Right lobe of liver (tissue), 6 donors: ENCODE results near the gene RAB4A. TPM values are rescaled to one million over a fixed set of nuclear protein-coding genes. Genes with fewer than 3 reads are reported as not detected.

Source experiments
- ATAC-seq, 4 donors: fragments of 200-7000 bp; cut with Tn5 transposase; one replicate each; pipeline ENCODE4 v1.9.1; 2020; ENCODE audit warnings: mild to moderate bottlenecking in 4 of 4, moderate library complexity in 4 of 4
- DNase-seq, 3 donors: peaks; one replicate each; pipeline ENCODE4 v3.0.0-alpha.2; 2020
- H3K27ac ChIP-seq, 3 donors: fragments of 200-600 bp; one replicate each; pipeline ENCODE4 v1.8.0; 2022
- H3K27me3 ChIP-seq, 2 donors: fragments of 200-600 bp; one replicate each; pipeline ENCODE4 v1.8.0; 2022
- H3K36me3 ChIP-seq, 4 donors: fragments of 200-600 bp; sonication (generic) in 1 of 4; one replicate each; pipeline versions ENCODE4 v1.5.1 to v1.8.0; 2017 to 2022; ENCODE audit warnings: control low read depth in 1 of 4
- H3K4me1 ChIP-seq, 4 donors: fragments of 200-600 bp; sonication (generic) in 1 of 4; one replicate each; pipeline versions ENCODE4 v1.5.1 to v1.8.0; 2017 to 2022; ENCODE audit warnings: control low read depth in 1 of 4
- H3K4me3 ChIP-seq, 3 donors: fragments of 200-600 bp; one replicate each; pipeline ENCODE4 v1.8.0; 2022
- H3K9me3 ChIP-seq, 4 donors: fragments of 200-600 bp; sonication (generic) in 1 of 4; one replicate each; pipeline versions ENCODE4 v1.5.1 to v1.8.0; 2017 to 2022; ENCODE audit warnings: control low read depth in 1 of 4
- CTCF ChIP-seq, 4 donors: fragments of 200-600 bp in 3 of 4; fragments of 450-650 bp in 1 of 4; IDR thresholded peaks; one replicate each; pipeline versions ENCODE4 v1.5.1 to v1.8.0; 2016 to 2022; ENCODE audit warnings: antibody characterized with exemption in 4 of 4, mild to moderate bottlenecking in 2 of 4
- POLR2A ChIP-seq: fragments of 450-650 bp; IDR thresholded peaks from one replicate; pipeline ENCODE4 v1.6.1; 2017; ENCODE audit warnings: antibody characterized with exemption, mild to moderate bottlenecking
- WGBS: methylation state at CpG from one replicate; pipeline ENCODE4 v1.1.6; 2018; ENCODE audit warnings: low coverage, low lambda C conversion rate; ENCODE audit not compliant: insufficient coverage; ENCODE audit errors: missing lambda C conversion rate; 5-methylcytosine and 5-hydroxymethylcytosine counted together
- intact Hi-C, 2 donors: fragments of 100-400 bp; cut with DNase I; formaldehyde crosslinking; loops; one replicate each; pipeline versions ENCODE4 v1.11.2 to v1.14.1; 2022
- total RNA-seq, 6 experiments: library from RNA; depleted of rRNA in 2 of 6; stranded (reverse); fragments of >200 nt in 2 of 6; fragmentation: NEBNext Ultra II Directional in 3 of 6; extraction: Animal tissue kit (Norgen Biotek cat#: 25700) in 3 of 6; gene quantifications; one replicate each; pipeline versions ENCODE4 v1.1.0 to v1.2.4, GENCODE V29; 2016 to 2023
- donor health status: DM: no; HTN: yes; CAD: no.
- donor health status: DM: no; HTN: no; CAD: no.
- donor health status: DM: no; HTN: no; CAD: no.
- donor health status: DM: no; HTN: yes; CAD: no.
- donor health status: DM: no; HTN: yes; CAD: no.

The RAB4A gene
- total RNA-seq, 6 experiments from 2014 or later: 23.3 to 66.4 (median 50.0) TPM

- DNase-seq: no peak
- Histone ChIP-seq H3K27ac (no peak overlapping the region), H3K9me3 (no peaks in the 10 kb centered on the region), H3K4me1 (no peaks in the 10 kb centered on the region), H3K36me3 (no peaks in the 10 kb centered on the region), H3K4me3 (no peak overlapping the region), H3K27me3 (no peaks in the 10 kb centered on the region)
- no peak for TF ChIP-seq CTCF (IDR thresholded peaks at IDR 0.05)
- no peak for TF ChIP-seq POLR2A
- no peak for ATAC-seq
- intact Hi-C loops: loop anchor here in 1 of 2 donors (10.0 kb wide), 2 partner anchors 234 to 586 kb away; no protein-coding TSS in a partner anchor
- 56% methylated on average over 5 of the region's 5 CpGs for WGBS
Observed at GRCh38 chr1:229251185-229251584, 19.7 kb upstream of the RAB4A start.

- intact Hi-C loops: loop anchor here in 1 of 2 donors (10.0 kb wide), 2 partner anchors 232 to 588 kb away; no protein-coding TSS in a partner anchor
- no peaks in the 10 kb centered on the region for H3K9me3 ChIP-seq
- DNase-seq: no peak
- WGBS: 77% methylated on average over 7 of the region's 12 CpGs
- no peaks in the 10 kb centered on the region for H3K36me3 ChIP-seq
- no peak overlapping the region for H3K4me3 ChIP-seq
- no peaks in the 10 kb centered on the region for H3K27me3 ChIP-seq
- no peak overlapping the region for H3K27ac ChIP-seq
- ATAC-seq: no peak
- H3K4me1 ChIP-seq: no peaks in the 10 kb centered on the region
- no peak for TF ChIP-seq POLR2A
Observed at GRCh38 chr1:229252228-229252984, 18.5 kb upstream of the RAB4A start.

- Histone ChIP-seq H3K27ac (no peak overlapping the region), H3K9me3 (no peaks in the 10 kb centered on the region), H3K4me3 (no peak overlapping the region), H3K4me1 (no peaks in the 10 kb centered on the region), H3K36me3 (no peaks in the 10 kb centered on the region), H3K27me3 (no peaks in the 10 kb centered on the region)
- TF ChIP-seq CTCF (IDR thresholded peaks at IDR 0.05) (no peak), POLR2A (no peak)
- no peak for DNase-seq
- peak in 1 of 4 donors; percentile 17 for ATAC-seq
- 40% methylated on average over 12 of the region's 13 CpGs for WGBS
- intact Hi-C loops: loop anchor here in 1 of 2 donors (10.0 kb wide), 2 partner anchors 231 to 589 kb away; no protein-coding TSS in a partner anchor
Observed at GRCh38 chr1:229253151-229253974, 17.5 kb upstream of the RAB4A start.

GRCh38 chr1:229254910-229255541 is 15.9 kb upstream of the RAB4A start:
- 45% methylated on average over 1 of the region's 1 CpG for WGBS
- H3K9me3 ChIP-seq: no peaks in the 10 kb centered on the region
- no peak overlapping the region for H3K4me3 ChIP-seq
- no peaks in the 10 kb centered on the region for H3K36me3 ChIP-seq
- no peaks in the 10 kb centered on the region for H3K4me1 ChIP-seq
- ATAC-seq (peak; percentile 70 to 78 (median 72)), DNase-seq (no peak)
- H3K27ac ChIP-seq: no peak overlapping the region
- no peaks in the 10 kb centered on the region for H3K27me3 ChIP-seq
- intact Hi-C loops: loop anchor here (5.0 to 10.0 kb wide), 3 partner anchors 227 to 590 kb away; no protein-coding TSS in a partner anchor
- TF ChIP-seq POLR2A: no peak
- TF ChIP-seq CTCF (IDR thresholded peaks at IDR 0.05): peak; percentile 46 to 65 (median 54)
